ENCODE measurements around the gene SLC38A9.

DNA sequence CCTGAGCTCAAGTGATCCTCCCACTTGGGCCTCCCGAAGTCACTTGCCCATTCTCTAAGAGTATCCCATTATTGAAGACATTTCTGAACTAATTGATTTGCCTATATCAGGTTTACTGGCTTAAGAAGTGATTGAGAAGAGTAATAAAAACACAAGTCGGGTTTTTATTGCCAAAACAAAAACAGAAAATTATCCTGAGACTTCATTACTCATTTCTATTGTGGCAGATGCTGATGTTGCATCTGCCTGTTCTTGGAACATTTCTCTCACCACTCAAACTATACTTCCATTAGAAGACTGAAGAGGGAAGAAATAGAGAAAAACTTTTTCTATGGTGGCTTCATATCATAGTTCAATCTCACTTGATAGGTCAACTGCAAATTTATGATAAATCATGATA, 135.5 kb downstream of the SLC38A9 start:
- TF ChIP-seq POLR2A (IDR thresholded peaks at IDR 0.05; ENCODE audit: low read depth, low read length) = no peak
- TF ChIP-seq POLR2AphosphoS5 (IDR thresholded peaks at IDR 0.05; ENCODE audit: low read depth, low read length) = no peak
- no peak for TF ChIP-seq SPI1 (IDR thresholded peaks at IDR 0.05; ENCODE audit: low read depth, low read length)
- TF ChIP-seq PAX5 (IDR thresholded peaks at IDR 0.05; ENCODE audit: insufficient read depth, low read length, severe bottlenecking) = no peak
